HG03196 (cell line): ENCODE results near the gene RARG.

Source experiments
- ATAC-seq: cut with Tn5 transposase; IDR thresholded peaks from one replicate; pipeline ENCODE4 v1.9.1; 2021; ENCODE audit not compliant: unreplicated experiment

The RARG gene

GRCh38 chr12:53231921-53232645, at the start of gene RARG:
TSS of gene RARG (minus strand) at chr12:53232209. CDS start at chr12:53227545, 4,664 bp downstream.
- ATAC-seq, result no peak

GRCh38 chr12:53279888-53280498, 48.0 kb upstream of the RARG start:
- no peak for ATAC-seq

DNA sequence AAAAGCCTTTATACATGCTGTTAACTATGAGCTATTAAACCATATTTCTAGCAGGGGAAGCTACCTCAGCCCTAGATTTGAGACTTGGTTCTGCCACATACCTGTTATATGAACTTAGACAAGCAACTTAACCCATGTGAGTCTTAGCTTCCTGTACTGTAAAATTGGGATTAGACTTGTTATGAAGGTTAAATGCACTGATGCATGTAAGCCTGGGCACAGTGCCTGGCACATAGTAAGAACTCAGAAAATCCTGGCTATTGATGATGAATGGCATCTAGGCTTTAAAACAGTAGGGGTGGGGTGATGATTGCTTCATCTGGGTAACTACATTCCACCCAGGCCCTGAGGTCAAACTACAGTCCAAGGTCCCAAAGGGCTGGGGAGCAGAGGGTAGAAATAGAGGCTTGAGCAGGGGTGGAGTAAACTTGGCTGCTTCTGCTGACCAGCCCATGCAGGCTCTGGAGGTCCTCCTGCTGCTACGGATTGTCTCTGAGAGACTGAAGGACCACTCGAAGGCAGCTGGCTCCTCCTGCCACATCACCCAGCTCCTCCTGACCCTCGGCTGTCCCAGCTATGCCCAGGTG, 47.4 kb upstream of the RARG start:
- ATAC-seq, result no peak

GRCh38 chr12:53277981-53278380, 46.0 kb upstream of the RARG start:
- no peak for ATAC-seq

GRCh38 chr12:53276511-53276910, 44.5 kb upstream of the RARG start:
- no peak for ATAC-seq

GRCh38 chr12:53274445-53274844, 42.4 kb upstream of the RARG start:
- no peak for ATAC-seq

GRCh38 chr12:53268630-53269562, 36.9 kb upstream of the RARG start:
- no peak for ATAC-seq

GRCh38 chr12:53267999-53268629, 36.1 kb upstream of the RARG start, which contains the start of gene ESPL1:
TSS of gene ESPL1 (plus strand) at chr12:53268299. CDS start at chr12:53268767, 468 bp downstream.
- ATAC-seq, result peak; percentile 83

GRCh38 chr12:53267306-53267998, 35.4 kb upstream of the RARG start:
- no peak for ATAC-seq

- ATAC-seq, result no peak
Observed at GRCh38 chr12:53265783-53266182, 33.8 kb upstream of the RARG start.

DNA sequence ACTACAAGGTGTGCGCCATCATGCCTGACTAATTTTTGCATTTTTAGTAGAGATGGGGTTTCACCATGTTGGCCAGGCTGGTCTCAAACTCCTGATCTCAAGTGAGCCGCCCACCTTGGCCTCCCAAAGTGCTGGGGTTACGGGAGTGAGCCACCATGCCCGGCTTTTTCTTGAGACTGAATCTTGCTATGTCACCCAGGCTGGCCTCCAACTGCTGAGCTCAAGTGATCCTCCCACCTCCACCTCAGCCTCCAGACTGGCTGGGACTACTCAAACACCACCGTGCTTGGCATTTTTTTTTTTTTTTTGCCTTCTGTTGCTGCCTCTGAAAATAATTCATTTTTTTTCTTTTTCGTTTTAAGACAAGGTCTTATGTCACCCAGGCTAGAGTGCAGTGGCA, 27.9 kb upstream of the RARG start:
- no peak for ATAC-seq

DNA sequence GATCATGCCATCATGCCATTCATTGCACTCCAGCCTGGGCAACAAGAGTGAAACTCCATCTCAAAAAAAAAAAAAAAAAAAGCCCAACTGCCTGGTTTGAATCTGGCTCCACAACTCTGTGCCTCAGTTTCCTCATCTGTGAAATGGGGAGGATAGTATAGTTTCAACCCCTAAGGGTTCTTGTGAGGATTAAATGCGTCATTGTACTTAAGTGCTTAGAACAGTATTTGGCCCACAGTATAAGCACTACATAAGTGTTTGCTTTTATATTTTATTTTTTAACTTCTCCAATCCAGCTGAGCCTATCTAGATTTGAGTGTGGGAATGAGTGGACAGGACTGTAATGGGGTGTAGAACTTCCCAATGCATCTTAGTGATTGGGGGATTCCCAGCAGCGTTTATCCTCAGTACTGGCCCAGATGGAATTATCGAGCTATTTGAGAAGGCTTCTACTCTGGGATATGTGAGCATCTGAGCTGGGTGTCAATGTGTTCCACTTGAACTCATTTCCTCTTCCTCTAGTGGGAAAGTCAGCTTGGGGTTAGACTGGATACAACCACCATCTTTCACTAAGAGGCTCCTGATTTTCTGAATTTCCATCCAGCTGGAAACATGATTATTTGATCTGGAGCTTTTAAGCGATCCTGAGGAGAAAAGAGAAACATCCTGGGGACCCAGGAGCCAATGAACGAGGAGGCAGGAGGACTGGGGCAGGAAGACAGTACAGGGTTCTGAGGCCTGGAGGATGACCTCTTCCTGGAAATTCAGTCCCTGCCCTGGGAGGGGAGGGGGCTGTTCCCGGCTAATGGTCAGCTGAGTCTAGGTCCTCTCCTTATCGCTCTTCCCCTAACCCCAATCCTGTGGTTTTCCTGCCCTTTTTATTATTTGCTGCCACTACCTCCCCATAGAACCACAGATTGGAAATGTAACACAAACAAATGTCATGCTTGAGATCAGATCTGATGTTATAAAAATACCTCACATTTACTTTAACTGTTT, 26.8 kb upstream of the RARG start:
- no peak for ATAC-seq

- no peak for ATAC-seq
Observed at GRCh38 chr12:53255996-53256395, 24.0 kb upstream of the RARG start.

DNA sequence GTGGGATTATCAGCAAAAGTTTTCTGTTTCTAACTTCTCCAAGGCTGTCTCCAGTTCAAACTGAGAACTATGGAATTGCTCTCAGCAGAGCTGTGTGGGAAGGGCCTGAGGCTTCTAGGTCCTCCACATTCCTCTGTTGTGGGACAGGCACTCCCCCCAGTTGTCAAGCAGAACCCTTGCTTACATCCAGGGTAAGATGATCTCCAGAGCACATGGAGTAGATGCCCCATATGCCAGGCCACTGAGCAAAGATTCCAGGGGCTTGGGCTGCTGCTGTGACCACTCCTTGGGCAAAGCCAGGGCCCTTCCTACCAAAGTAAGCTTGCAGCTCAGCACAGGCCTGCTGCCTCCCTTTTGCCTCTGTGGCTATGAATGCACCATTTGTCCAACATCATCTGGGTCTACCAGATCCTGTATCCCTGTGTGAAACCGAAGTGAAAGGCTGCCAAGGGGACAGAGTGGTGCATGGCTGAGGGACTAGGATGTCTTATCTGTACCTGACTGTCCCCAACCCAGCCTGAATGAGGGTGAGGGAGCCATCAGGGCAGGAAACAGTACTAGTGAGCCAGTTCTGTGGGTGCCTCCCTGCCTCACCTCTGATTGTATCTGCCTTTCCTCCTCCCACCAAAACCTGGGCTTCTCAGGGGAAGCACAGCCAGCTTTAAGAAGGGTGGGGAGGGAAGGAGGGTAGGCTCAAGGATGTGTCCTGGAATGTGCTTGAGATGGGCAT, 23.0 kb upstream of the RARG start:
- ATAC-seq, result no peak

- ATAC-seq, result no peak
Observed at GRCh38 chr12:53253298-53253697, 21.3 kb upstream of the RARG start.

DNA sequence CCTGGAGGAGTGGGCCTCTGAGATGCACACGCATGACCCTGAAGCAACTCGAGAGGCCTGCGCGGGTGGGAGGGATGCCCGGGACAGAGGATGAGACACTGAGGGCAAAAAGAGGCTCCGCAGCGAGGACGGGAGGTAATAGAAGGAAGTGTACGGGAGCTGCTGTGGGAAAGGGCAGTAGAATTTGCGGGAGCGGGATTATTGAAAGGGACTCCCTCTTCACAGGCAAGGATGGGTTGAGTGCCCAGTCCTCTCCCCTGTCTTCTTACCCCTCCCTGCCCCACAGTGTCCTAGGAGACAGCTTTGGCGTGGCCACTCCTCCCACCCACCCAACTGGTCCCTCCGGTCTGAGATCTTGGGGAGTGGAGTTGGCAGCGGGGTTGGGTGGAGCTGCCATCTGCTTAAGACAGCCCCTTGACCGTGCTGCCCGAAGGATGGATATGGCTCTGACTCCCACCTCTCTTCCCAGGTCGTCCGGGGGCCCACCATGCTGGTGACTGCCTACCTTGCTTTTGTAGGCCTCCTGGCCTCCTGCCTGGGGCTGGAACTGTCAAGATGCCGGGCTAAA, 20.4 kb upstream of the RARG start:
- peak; percentile 8 for ATAC-seq

- ATAC-seq, result peak; percentile 65
Observed at GRCh38 chr12:53251477-53252348, 19.7 kb upstream of the RARG start.
